Neural cell (in vitro differentiated cells): ENCODE data around the gene STX1B. TPM values are rescaled to one million over a fixed set of nuclear protein-coding genes. Genes with fewer than 3 reads are reported as not detected.

ENCODE experiments used
- H2AFZ ChIP-seq: fragments of 200-600, 300-800 bp; sonication (generic), shearing (Covaris generic); 2 replicates; pipeline ENCODE4 v1.6.0; 2014; ENCODE audit warnings: low read depth, mild to moderate bottlenecking, antibody characterized with exemption, low read length, moderate library complexity
- H3F3A ChIP-seq: fragments of 200-600 bp; shearing (Covaris generic); 2 replicates; pipeline ENCODE4 v1.6.1; 2016; ENCODE audit warnings: mild to moderate bottlenecking, moderate library complexity, mixed read lengths, antibody characterized with exemption, low read length; ENCODE audit not compliant: insufficient read depth, poor library complexity, severe bottlenecking
- H3K27ac ChIP-seq: fragments of 200-600, 300-800 bp; sonication (generic), shearing (Covaris generic); 2 replicates; pipeline ENCODE4 v1.5.1; 2014; ENCODE audit warnings: mild to moderate bottlenecking, low read length, moderate library complexity
- H3K27me3 ChIP-seq: fragments of 300-800, 200-600 bp; sonication (generic), shearing (Covaris generic); 2 replicates; pipeline ENCODE4 v1.6.0; 2014; ENCODE audit warnings: mild to moderate bottlenecking, low read depth, low read length, moderate library complexity; ENCODE audit not compliant: insufficient read depth
- H3K36me3 ChIP-seq: fragments of 300-800, 200-600 bp; sonication (generic), shearing (Covaris generic); 2 replicates; pipeline ENCODE4 v1.5.1; 2014; ENCODE audit warnings: mild to moderate bottlenecking, antibody characterized with exemption, low read length, moderate library complexity; ENCODE audit not compliant: insufficient read depth
- H3K4me2 ChIP-seq: fragments of 300-800, 200-600 bp; sonication (generic), shearing (Covaris generic); 2 replicates; pipeline ENCODE4 v1.6.0; 2014; ENCODE audit warnings: mild to moderate bottlenecking, low read length
- H3K4me3 ChIP-seq: fragments of 300-800, 200-600 bp; sonication (generic), shearing (Covaris generic); 2 replicates; pipeline ENCODE4 v1.5.1; 2014; ENCODE audit warnings: mild to moderate bottlenecking, low read length, moderate library complexity
- H3K79me2 ChIP-seq: fragments of 200-600 bp; shearing (Covaris generic); replicated peaks from 2 replicates; pipeline ENCODE4 v1.6.0; 2014; ENCODE audit warnings: mild to moderate bottlenecking, low read length, moderate library complexity; ENCODE audit not compliant: insufficient read depth
- H3K9ac ChIP-seq: fragments of 300-800, 200-600 bp; sonication (generic), shearing (Covaris generic); 2 replicates; pipeline ENCODE4 v1.6.1; 2016; ENCODE audit warnings: mild to moderate bottlenecking, low read length, mixed read lengths
- H3K9me2 ChIP-seq: fragments of 200-600 bp; shearing (Covaris generic); 2 replicates; pipeline ENCODE4 v1.6.1; 2016; ENCODE audit warnings: mild to moderate bottlenecking, low read length, mixed read lengths; ENCODE audit not compliant: insufficient read depth
- H3K9me3 ChIP-seq: fragments of 200-600, 300-800 bp; sonication (generic), shearing (Covaris generic); 2 replicates; pipeline ENCODE4 v1.6.1; 2016; ENCODE audit warnings: mild to moderate bottlenecking, mixed run types, low read length, moderate library complexity, mixed read lengths
- H4K20me1 ChIP-seq: fragments of 200-600 bp; shearing (Covaris generic); 2 replicates; pipeline ENCODE4 v1.6.1; 2016; ENCODE audit warnings: mild to moderate bottlenecking, mixed run types; ENCODE audit not compliant: insufficient read depth
- EP300 ChIP-seq: fragments of 450-650 bp; conservative IDR thresholded peaks from 2 replicates; pipeline ENCODE4 v1.6.1; 2014; ENCODE audit warnings: antibody characterized with exemption, mild to moderate bottlenecking, moderate library complexity; ENCODE audit not compliant: poor library complexity, severe bottlenecking
- EZH2 ChIP-seq: fragments of 200-600, 300-800 bp; shearing (Covaris generic), sonication (generic); IDR thresholded peaks from 2 replicates; pipeline ENCODE4 v1.6.1; 2014; ENCODE audit warnings: antibody characterized with exemption, low read length, borderline replicate concordance, mild to moderate bottlenecking; ENCODE audit not compliant: insufficient read depth, poor library complexity, severe bottlenecking
- MXI1 ChIP-seq: fragments of 450-650 bp; conservative IDR thresholded peaks from 2 replicates; pipeline ENCODE4 v1.6.1; 2014; ENCODE audit warnings: antibody characterized with exemption, mild to moderate bottlenecking; ENCODE audit not compliant: poor library complexity, severe bottlenecking
- POLR2AphosphoS5 ChIP-seq: IDR thresholded peaks from 2 replicates; pipeline ENCODE4 v1.6.1; 2012
- RAD21 ChIP-seq: fragments of 450-650 bp; conservative IDR thresholded peaks from 2 replicates; pipeline ENCODE4 v1.6.1; 2014; ENCODE audit warnings: antibody characterized with exemption, mild to moderate bottlenecking, moderate library complexity
- SMC3 ChIP-seq: fragments of 450-650 bp; conservative IDR thresholded peaks from 2 replicates; pipeline ENCODE4 v1.6.1; 2014; ENCODE audit warnings: antibody characterized with exemption, mild to moderate bottlenecking, moderate library complexity; ENCODE audit not compliant: poor library complexity
- TAF1 ChIP-seq: IDR thresholded peaks from 2 replicates; pipeline ENCODE4 v1.6.1; 2012; ENCODE audit warnings: low read depth
- polyA plus RNA-seq: library from polyadenylated mRNA; depleted of rRNA; stranded (reverse); fragments of >200 nt; gene quantifications from 2 replicates; pipeline ENCODE4 v1.2.3, GENCODE V29; 2014
- TF ChIP-seq, protein P1 (sequence below): IDR thresholded peaks from 2 replicates; pipeline ENCODE4 v1.6.1; 2012; ENCODE audit warnings: borderline replicate concordance
- TF ChIP-seq, protein P2 (sequence below): fragments of 450-650 bp; IDR thresholded peaks from 2 replicates; pipeline ENCODE4 v1.5.1; 2014; ENCODE audit warnings: antibody characterized with exemption, mild to moderate bottlenecking, moderate library complexity; ENCODE audit not compliant: poor library complexity, severe bottlenecking

STX1B gene
- polyA plus RNA-seq, 1 donor from 2014 or later: 4.5 TPM

DNA sequence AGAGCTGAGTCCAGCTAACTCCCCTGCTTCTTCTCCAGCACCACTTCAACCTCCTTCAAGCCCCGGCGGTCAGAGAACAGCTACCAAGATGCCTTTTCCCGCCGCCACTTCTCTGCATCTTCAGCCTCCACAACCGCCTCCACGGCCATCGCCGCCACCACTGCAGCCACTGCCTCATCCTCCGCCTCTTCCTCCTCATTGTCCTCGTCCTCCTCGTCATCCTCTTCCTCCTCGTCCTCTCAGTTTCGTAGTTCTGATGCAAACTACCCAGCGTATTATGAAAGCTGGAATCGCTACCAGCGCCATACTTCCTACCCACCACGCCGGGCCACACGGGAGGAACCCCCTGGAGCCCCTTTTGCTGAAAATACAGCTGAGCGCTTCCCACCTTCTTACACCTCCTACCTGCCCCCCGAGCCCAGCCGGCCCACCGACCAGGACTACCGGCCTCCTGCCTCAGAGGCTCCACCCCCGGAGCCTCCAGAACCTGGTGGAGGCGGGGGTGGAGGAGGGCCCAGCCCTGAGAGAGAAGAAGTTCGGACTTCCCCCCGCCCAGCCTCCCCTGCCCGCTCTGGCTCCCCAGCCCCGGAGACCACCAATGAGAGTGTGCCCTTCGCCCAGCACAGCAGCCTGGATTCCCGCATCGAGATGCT, 45.7 kb downstream of the STX1B start:
- no peaks in the 10 kb centered on the region for H3K36me3 ChIP-seq
- H3K27me3 ChIP-seq: no peaks in the 10 kb centered on the region
- H3K79me2 ChIP-seq: peaks cover 2% of the 10 kb centered on the region
- no peaks in the 10 kb centered on the region for H4K20me1 ChIP-seq
- no peak overlapping the region for H3K27ac ChIP-seq
- H3K9me3 ChIP-seq: no peaks in the 10 kb centered on the region
- no peaks in the 10 kb centered on the region for H3F3A ChIP-seq
- H3K9me2 ChIP-seq: no peaks in the 10 kb centered on the region
- H2AFZ ChIP-seq: no peak overlapping the region
- H3K4me2 ChIP-seq: no peak overlapping the region
- H3K4me3 ChIP-seq: no peak overlapping the region
- TF ChIP-seq EP300: no peak
- no peak for TF ChIP-seq RAD21
- TF ChIP-seq MXI1: no peak
- H3K9ac ChIP-seq: no peak overlapping the region

DNA sequence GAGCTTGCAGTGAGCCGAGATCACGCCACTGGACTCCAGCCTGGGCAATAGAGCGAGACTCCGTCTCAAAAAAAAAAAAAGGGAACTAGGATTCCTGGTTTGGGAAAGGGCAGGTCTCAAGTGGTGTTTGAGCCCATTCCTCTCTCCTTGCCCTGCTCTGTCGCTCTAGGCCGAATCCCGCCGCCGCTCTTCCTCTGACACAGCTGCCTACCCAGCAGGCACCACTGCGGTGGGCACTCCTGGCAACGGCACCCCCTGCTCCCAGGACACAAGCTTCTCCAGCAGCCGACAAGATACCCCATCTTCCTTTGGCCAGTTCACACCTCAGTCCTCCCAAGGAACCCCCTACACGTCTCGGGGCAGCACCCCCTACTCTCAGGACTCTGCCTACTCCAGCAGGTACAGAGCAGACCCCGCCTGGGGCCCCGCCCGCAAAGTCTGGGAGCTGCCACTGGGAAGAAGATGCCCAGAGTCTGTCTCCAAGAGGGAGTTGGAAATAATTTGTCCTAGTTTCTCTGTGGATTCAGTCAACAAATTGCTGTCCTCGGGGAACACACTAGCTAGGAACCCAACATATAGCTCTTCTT, 46.4 kb downstream of the STX1B start:
- Histone ChIP-seq H3K9ac (no peak overlapping the region), H3K27ac (no peak overlapping the region), H3K9me2 (no peaks in the 10 kb centered on the region), H4K20me1 (no peaks in the 10 kb centered on the region), H3K27me3 (no peaks in the 10 kb centered on the region), H2AFZ (no peak overlapping the region), H3K4me2 (no peak overlapping the region), H3K79me2 (peaks cover 7% of the 10 kb centered on the region), H3K36me3 (no peaks in the 10 kb centered on the region), H3K9me3 (no peaks in the 10 kb centered on the region), H3F3A (no peaks in the 10 kb centered on the region), H3K4me3 (no peak overlapping the region)
- TF ChIP-seq RAD21: no peak
- TF ChIP-seq, protein P1, sequence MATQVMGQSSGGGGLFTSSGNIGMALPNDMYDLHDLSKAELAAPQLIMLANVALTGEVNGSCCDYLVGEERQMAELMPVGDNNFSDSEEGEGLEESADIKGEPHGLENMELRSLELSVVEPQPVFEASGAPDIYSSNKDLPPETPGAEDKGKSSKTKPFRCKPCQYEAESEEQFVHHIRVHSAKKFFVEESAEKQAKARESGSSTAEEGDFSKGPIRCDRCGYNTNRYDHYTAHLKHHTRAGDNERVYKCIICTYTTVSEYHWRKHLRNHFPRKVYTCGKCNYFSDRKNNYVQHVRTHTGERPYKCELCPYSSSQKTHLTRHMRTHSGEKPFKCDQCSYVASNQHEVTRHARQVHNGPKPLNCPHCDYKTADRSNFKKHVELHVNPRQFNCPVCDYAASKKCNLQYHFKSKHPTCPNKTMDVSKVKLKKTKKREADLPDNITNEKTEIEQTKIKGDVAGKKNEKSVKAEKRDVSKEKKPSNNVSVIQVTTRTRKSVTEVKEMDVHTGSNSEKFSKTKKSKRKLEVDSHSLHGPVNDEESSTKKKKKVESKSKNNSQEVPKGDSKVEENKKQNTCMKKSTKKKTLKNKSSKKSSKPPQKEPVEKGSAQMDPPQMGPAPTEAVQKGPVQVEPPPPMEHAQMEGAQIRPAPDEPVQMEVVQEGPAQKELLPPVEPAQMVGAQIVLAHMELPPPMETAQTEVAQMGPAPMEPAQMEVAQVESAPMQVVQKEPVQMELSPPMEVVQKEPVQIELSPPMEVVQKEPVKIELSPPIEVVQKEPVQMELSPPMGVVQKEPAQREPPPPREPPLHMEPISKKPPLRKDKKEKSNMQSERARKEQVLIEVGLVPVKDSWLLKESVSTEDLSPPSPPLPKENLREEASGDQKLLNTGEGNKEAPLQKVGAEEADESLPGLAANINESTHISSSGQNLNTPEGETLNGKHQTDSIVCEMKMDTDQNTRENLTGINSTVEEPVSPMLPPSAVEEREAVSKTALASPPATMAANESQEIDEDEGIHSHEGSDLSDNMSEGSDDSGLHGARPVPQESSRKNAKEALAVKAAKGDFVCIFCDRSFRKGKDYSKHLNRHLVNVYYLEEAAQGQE: no peak
- TF ChIP-seq, protein P2, sequence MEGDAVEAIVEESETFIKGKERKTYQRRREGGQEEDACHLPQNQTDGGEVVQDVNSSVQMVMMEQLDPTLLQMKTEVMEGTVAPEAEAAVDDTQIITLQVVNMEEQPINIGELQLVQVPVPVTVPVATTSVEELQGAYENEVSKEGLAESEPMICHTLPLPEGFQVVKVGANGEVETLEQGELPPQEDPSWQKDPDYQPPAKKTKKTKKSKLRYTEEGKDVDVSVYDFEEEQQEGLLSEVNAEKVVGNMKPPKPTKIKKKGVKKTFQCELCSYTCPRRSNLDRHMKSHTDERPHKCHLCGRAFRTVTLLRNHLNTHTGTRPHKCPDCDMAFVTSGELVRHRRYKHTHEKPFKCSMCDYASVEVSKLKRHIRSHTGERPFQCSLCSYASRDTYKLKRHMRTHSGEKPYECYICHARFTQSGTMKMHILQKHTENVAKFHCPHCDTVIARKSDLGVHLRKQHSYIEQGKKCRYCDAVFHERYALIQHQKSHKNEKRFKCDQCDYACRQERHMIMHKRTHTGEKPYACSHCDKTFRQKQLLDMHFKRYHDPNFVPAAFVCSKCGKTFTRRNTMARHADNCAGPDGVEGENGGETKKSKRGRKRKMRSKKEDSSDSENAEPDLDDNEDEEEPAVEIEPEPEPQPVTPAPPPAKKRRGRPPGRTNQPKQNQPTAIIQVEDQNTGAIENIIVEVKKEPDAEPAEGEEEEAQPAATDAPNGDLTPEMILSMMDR: no peak
- TF ChIP-seq EZH2: no peak
- no peak for TF ChIP-seq POLR2AphosphoS5
- TF ChIP-seq MXI1: no peak
- TF ChIP-seq TAF1: no peak
- TF ChIP-seq SMC3: no peak
- TF ChIP-seq EP300: no peak

DNA sequence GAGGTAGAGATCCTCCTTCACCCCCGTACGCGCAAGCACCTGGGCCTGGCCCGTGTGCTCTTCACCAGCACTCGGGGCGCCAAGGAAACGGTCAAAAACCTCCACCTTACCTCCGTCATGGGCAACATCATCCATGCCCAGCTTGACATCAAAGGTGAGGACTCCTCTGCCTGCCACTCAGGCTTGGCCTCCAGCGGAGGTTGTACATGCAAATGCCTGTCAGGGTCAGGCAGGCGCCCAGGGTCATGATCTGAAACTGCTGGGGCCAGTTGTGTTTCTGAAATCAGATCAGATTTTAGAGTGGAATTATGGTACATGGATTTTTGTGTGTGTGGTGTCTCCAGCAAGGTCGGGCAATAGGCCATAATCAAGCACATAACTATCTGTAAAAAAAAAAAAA, 49.1 kb downstream of the STX1B start:
- peaks cover 5% of the 10 kb centered on the region for H3F3A ChIP-seq
- H3K79me2 ChIP-seq: peaks cover 8% of the 10 kb centered on the region
- H3K27ac ChIP-seq: no peak overlapping the region
- no peaks in the 10 kb centered on the region for H3K27me3 ChIP-seq
- no peak overlapping the region for H3K4me2 ChIP-seq
- no peaks in the 10 kb centered on the region for H4K20me1 ChIP-seq
- H3K36me3 ChIP-seq: no peaks in the 10 kb centered on the region
- no peaks in the 10 kb centered on the region for H3K9me3 ChIP-seq
- H3K9me2 ChIP-seq: no peaks in the 10 kb centered on the region
- no peak overlapping the region for H2AFZ ChIP-seq
- H3K4me3 ChIP-seq: no peak overlapping the region
- no peak overlapping the region for H3K9ac ChIP-seq
- TF ChIP-seq TAF1 (no peak), RAD21 (no peak), EP300 (no peak), SMC3 (no peak), POLR2AphosphoS5 (no peak), EZH2 (no peak), MXI1 (no peak)
- TF ChIP-seq, protein P2: no peak
- TF ChIP-seq, protein P1: no peak
